C4-2B (cell line): ENCODE data around the gene PSMD8.

Experiments
- H3K27ac ChIP-seq: fragments of 450-650 bp; 2 replicates; pipeline ENCODE4 v1.5.1; 2017
- CTCF ChIP-seq: fragments of 450-650 bp; conservative IDR thresholded peaks from 2 replicates; pipeline ENCODE4 v1.5.1; 2017; ENCODE audit warnings: mild to moderate bottlenecking
- ZFX ChIP-seq: fragments of 450-650 bp; IDR thresholded peaks from 2 replicates; pipeline ENCODE4 v1.6.1; 2017

PSMD8 gene

DNA sequence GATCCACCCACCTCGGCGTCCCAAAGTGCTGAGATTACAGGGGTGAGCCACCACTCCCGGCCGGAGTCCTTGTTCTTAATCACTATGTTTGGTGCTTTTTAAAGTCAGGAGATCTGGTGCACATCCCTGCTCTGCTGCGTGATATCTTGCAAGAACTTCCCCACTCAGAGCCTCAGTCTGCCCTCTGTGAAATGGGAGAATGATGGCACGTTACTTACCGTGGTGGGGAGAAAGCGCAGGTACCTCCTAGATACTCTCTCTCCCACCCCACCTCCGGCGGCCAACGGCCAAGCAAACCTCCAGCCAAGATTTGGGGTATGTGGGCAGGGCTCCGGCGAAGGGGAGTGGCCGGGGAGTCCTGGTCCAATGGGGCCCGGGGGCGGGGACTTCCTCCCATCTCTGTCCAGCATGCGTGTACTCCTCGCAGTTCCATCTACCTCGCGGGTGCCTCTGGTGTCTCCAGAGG is 58.9 kb downstream of the PSMD8 start, which contains the start of gene RYR1:
Gene RYR1 (plus strand): TSS at position 424 of the 466 bp plus-strand sequence. CDS start 139 bp downstream, outside the sequence.
- TF ChIP-seq CTCF (no peak), ZFX (no peak)
- no peak within 1 kb of the TSS for H3K27ac ChIP-seq
